Effector memory CD8-positive, alpha-beta T cell (primary cell): Measurements from ENCODE around the gene FARP1.

Source experiments
- ATAC-seq: fragments of 150-1000 bp; cut with Tn5 transposase; replicated peaks from 2 replicates; pipeline ENCODE4 v1.10.0; 2021; ENCODE audit warnings: mild to moderate bottlenecking, moderate library complexity
- DNase-seq, 3 experiments: peaks; one replicate each; pipeline ENCODE4 v3.0.0; 2021
- H3K27ac Mint-ChIP-seq, 2 donors: one replicate each; pipeline ENCODE4 v1.8.0; 2022; ENCODE audit warnings: mild to moderate bottlenecking in 2 of 2, mixed read lengths in 2 of 2, moderate library complexity in 2 of 2
- H3K27me3 Mint-ChIP-seq, 2 donors: one replicate each; pipeline ENCODE4 v1.8.0; 2022; ENCODE audit warnings: mixed read lengths in 2 of 2
- H3K36me3 Mint-ChIP-seq: one replicate; pipeline ENCODE4 v1.8.0; 2022; ENCODE audit warnings: mild to moderate bottlenecking, moderate library complexity, mixed read lengths; ENCODE audit not compliant: insufficient read depth
- H3K4me1 Mint-ChIP-seq, 2 donors: one replicate each; pipeline ENCODE4 v1.8.0; 2022; ENCODE audit warnings: low read depth in 2 of 2, mixed read lengths in 2 of 2
- H3K4me3 Mint-ChIP-seq, 2 donors: one replicate each; pipeline ENCODE4 v1.8.0; 2022; ENCODE audit warnings: mild to moderate bottlenecking in 2 of 2, mixed read lengths in 2 of 2, moderate library complexity in 2 of 2
- H3K9me3 Mint-ChIP-seq, 2 donors: one replicate each; pipeline ENCODE4 v1.8.0; 2022; ENCODE audit warnings: mixed read lengths in 2 of 2

The FARP1 gene

DNA sequence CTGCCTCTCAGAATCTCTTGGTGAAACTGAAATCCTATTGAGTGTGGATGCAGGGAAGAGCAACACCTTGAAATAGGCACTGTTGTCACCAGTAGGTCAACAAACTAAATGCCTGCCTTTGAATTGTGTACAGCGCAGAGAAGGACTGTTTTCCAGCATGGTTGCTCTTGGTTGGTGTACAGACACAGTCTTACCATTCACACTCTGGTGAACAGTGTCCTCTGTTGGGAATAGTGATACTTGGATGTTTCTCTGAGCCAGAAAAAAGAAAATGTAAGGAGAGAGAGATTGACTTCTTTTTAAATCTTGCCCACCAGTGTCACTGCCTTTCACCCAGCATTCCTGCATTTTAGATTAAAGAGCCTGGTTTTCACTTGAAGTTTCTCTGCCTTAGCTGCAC is 254.3 kb downstream of the FARP1 start:
- Mint-ChIP-seq H3K4me3 (no peak overlapping the region), H3K9me3 (no peaks in the 10 kb centered on the region), H3K27me3 (peaks cover 47 to 62% of the 10 kb centered on the region in 2 donors), H3K36me3 (no peaks in the 10 kb centered on the region), H3K27ac (no peak overlapping the region), H3K4me1 (no peaks in the 10 kb centered on the region)
- DNase-seq (no peak), ATAC-seq (no peak)

DNA sequence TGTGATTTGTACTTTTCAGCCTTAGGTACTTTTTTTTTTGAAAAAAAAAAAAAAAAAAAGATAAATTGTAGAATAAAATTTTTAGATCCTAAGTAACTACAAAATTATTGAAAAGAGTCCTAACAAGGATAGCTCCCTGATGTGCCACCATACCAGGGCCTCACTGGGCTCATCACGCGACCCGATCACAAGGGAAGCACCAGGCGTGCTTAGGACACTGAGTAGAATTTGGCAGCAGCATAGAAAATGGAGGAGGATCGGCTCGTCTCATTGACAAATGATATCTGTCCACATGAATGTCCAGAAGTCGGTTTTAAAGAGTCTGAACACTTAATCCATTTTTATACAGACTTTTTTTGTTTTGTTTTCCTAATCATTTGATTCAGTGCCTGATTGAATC is 255.0 kb downstream of the FARP1 start:
- Mint-ChIP-seq H3K9me3 (no peaks in the 10 kb centered on the region), H3K27me3 (peaks cover 43 to 60% of the 10 kb centered on the region in 2 donors), H3K4me1 (no peaks in the 10 kb centered on the region), H3K36me3 (no peaks in the 10 kb centered on the region), H3K27ac (no peak overlapping the region), H3K4me3 (no peak overlapping the region)
- ATAC-seq, result no peak
- DNase-seq, result no peak

DNA sequence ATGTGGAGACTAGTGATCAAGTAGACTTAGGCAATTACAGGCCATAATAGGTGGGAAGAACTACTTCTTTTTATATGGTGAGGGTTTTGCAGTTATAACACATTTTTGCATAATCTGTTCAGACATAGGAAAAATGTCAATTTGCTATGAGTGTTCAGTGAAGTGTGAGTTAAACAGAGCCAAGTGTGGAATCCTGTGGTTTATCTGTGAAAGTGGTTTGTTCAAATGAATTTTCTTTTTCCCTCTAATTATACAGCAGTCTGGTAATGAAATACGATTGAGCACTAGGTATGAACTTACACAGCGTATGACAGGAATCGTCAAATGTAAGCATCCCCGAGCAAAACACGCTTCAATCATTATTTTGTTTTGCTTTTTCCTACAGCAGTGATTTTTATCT is 255.7 kb downstream of the FARP1 start:
- no peaks in the 10 kb centered on the region for H3K4me1 Mint-ChIP-seq
- no peak overlapping the region for H3K4me3 Mint-ChIP-seq

DNA sequence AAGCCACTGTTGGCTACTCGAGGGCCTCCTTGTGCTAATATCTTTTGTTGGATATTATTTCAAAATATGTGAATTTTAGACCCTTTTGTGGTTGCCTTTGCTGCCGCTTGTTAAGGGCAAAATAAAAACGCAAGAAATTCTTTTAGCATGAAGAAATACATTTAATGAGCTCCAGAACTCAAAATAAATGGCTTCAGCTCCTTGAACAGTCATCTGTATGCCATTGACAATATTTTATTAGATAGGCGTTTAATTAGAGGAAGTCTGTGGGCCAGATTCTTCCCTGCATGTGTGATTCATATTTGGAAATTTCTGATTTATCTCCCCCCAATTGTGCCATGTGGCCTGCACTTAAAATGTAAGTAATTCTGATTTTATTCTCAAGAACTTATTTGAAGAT is 256.9 kb downstream of the FARP1 start:
- Mint-ChIP-seq H3K4me1 (no peaks in the 10 kb centered on the region), H3K27ac (no peak overlapping the region), H3K9me3 (no peaks in the 10 kb centered on the region), H3K36me3 (no peaks in the 10 kb centered on the region), H3K27me3 (peaks cover 42 to 63% of the 10 kb centered on the region in 2 donors), H3K4me3 (no peak overlapping the region)
- DNase-seq (no peak), ATAC-seq (no peak)

More for the DNA sequence above, 255.7 kb downstream of the FARP1 start:
- DNase-seq (no peak), ATAC-seq (no peak)
- peaks cover 41 to 64% of the 10 kb centered on the region in 2 donors for H3K27me3 Mint-ChIP-seq
- no peaks in the 10 kb centered on the region for H3K9me3 Mint-ChIP-seq
- no peaks in the 10 kb centered on the region for H3K36me3 Mint-ChIP-seq
- H3K27ac Mint-ChIP-seq, result no peak overlapping the region

DNA sequence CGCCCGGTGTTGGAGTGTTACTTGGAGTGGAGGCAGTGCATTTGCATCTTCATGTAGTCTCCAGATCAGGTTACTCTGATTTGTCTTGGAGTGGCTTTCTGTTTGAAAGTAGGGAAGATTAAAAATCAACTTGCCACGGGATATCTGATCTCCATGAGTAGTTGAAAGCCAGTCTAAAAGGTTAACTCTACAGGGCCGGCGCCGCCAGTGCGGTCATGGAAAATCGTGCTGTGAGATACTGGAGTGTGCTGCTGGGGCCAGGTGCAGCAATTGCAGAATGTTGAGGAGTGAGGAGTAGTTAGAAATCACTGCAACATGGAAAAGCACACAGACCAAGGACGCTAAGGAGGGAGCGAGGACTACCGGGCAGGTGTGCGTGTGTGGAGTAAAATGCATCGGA is 259.0 kb downstream of the FARP1 start:
- peaks cover 41 to 56% of the 10 kb centered on the region in 2 donors for H3K27me3 Mint-ChIP-seq
- H3K4me1 Mint-ChIP-seq, result no peaks in the 10 kb centered on the region
- no peak for ATAC-seq
- H3K36me3 Mint-ChIP-seq, result no peaks in the 10 kb centered on the region
- H3K27ac Mint-ChIP-seq, result no peak overlapping the region
- H3K9me3 Mint-ChIP-seq, result no peaks in the 10 kb centered on the region
- DNase-seq, result no peak
- H3K4me3 Mint-ChIP-seq, result no peak overlapping the region

DNA sequence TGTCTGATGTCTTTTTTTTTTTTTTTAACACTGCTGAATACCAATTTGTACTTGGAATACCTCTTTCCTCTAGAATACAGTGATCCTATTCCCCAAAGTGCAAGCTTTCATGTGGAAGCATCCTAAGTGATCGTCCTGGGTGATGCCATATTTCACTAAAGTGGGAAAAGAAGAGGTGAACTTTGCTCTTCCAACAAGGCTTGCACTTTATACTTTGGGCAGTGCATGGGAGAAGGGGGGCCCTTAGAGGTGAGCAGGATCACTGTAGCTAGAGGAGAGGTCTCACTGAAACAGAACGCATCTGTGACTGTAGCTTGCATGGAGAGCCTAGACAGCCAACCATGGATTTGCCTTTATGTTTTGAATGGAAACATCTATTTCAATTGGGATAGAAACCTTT is 260.2 kb downstream of the FARP1 start:
- H3K36me3 Mint-ChIP-seq, result no peaks in the 10 kb centered on the region
- DNase-seq, result no peak
- no peak overlapping the region for H3K27ac Mint-ChIP-seq
- no peaks in the 10 kb centered on the region for H3K9me3 Mint-ChIP-seq
- H3K4me1 Mint-ChIP-seq, result no peaks in the 10 kb centered on the region
- H3K27me3 Mint-ChIP-seq, result peaks cover 36 to 56% of the 10 kb centered on the region in 2 donors
- ATAC-seq, result no peak
- no peak overlapping the region for H3K4me3 Mint-ChIP-seq

DNA sequence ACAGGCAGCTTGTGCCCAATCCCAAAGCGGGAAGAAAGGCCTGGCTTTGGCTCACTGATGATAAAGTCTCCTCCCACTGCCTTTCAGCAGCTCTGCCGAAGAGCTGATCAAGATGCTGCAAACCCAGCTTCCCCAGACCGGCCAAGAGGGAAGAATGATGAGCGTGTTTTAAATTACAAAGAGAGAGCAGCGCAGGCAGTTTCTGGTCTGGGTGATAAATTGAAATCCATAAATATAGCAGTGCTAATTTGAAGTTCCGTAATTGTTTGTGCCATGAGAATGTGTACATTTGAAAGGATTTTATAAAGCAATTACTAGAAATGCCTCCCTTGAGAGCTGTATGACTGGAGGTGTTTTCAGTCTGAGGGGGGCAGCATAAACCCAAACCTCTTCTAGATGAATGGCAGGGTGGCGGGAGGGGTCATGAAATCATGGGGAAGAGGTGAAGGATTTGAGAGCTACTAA is 262.2 kb downstream of the FARP1 start:
- no peaks in the 10 kb centered on the region for H3K36me3 Mint-ChIP-seq
- ATAC-seq (no peak), DNase-seq (no peak)
- no peaks in the 10 kb centered on the region for H3K4me1 Mint-ChIP-seq
- H3K27me3 Mint-ChIP-seq, result peaks cover 32 to 57% of the 10 kb centered on the region in 2 donors
- no peaks in the 10 kb centered on the region for H3K9me3 Mint-ChIP-seq
- no peak overlapping the region for H3K4me3 Mint-ChIP-seq
- no peak overlapping the region for H3K27ac Mint-ChIP-seq

DNA sequence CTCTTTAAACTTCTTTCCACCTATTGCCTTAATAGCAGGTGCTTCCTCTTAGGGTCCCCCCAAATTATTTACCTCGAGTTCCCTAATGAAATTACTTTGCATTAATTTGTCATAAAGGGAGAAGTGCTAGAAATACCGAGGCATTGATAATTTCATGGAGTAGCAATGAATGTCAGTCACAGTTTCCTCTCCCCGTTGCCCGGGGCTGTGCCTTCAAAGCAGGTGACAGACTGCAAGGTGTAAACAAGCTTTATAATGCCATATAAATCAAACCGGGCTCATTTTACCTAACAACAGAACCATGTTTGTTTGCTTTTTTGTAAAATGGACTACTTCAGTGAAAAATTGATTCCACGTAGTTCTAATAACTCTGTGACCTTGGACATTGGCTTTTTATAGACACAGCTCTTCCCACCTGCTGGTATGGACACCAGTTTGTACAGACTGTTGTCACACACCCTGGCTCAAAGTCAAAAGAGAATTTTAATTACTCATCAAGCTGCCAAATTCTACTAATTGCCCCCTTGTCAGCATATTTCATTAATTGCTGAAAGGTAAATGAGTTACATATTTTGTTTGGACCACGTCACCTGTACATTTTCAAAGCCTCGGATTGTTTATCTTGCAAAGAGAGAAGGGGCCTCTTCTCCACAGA is 262.9 kb downstream of the FARP1 start:
- H3K4me3 Mint-ChIP-seq, result no peak overlapping the region
- H3K36me3 Mint-ChIP-seq, result no peaks in the 10 kb centered on the region
- no peak overlapping the region for H3K27ac Mint-ChIP-seq
- H3K9me3 Mint-ChIP-seq, result no peaks in the 10 kb centered on the region
- ATAC-seq, result no peak
- peaks cover 34 to 64% of the 10 kb centered on the region in 2 donors for H3K27me3 Mint-ChIP-seq
- no peak for DNase-seq
- no peaks in the 10 kb centered on the region for H3K4me1 Mint-ChIP-seq

DNA sequence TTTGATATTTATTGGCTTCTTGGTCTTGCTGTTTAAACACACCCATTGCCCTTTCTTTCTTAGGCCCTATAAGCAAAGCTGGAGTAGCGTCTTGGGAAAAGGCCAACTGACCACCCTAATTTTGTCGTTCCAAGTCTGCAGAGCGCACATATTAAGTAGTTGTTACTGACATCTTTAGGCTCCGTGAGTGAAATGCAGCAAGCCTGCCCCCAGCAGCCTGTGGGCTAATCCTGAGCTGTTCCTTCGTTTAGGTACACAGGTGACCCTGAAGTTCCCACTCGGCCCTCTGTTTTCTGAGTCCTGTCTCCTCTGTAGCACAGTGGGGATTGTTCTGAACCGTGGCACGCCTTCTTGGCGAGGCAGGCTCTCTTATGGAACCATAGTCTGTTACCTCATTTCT is 263.5 kb downstream of the FARP1 start:
- no peak overlapping the region for H3K27ac Mint-ChIP-seq
- ATAC-seq, result no peak
- no peaks in the 10 kb centered on the region for H3K36me3 Mint-ChIP-seq
- no peak for DNase-seq
- no peaks in the 10 kb centered on the region for H3K9me3 Mint-ChIP-seq
- H3K27me3 Mint-ChIP-seq, result peaks cover 39 to 68% of the 10 kb centered on the region in 2 donors
- H3K4me1 Mint-ChIP-seq, result no peaks in the 10 kb centered on the region
- H3K4me3 Mint-ChIP-seq, result no peak overlapping the region

DNA sequence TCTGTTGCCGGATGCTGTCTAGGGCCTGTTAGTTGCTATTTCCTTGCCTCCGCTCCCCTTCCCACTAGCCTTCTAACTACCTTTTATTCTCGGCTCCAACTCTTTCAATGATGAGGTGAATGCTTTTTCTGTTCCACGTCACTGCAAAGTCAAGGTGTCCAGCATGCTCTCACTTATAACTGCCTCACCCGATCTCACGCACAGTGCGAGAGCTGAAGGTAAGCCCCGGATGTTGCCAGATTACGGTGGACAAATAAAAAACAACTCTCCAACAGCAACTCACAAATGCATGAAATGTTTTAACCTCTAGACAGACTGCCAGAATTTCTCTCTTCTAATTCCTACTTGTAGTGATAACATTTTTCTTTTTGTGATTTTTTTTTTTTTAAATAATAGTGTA is 264.1 kb downstream of the FARP1 start:
- H3K27me3 Mint-ChIP-seq, result peaks cover 42 to 68% of the 10 kb centered on the region in 2 donors
- no peaks in the 10 kb centered on the region for H3K36me3 Mint-ChIP-seq
- no peaks in the 10 kb centered on the region for H3K9me3 Mint-ChIP-seq
- no peak for ATAC-seq
- H3K4me1 Mint-ChIP-seq, result no peaks in the 10 kb centered on the region
- no peak overlapping the region for H3K27ac Mint-ChIP-seq
- H3K4me3 Mint-ChIP-seq, result no peak overlapping the region
- no peak for DNase-seq

DNA sequence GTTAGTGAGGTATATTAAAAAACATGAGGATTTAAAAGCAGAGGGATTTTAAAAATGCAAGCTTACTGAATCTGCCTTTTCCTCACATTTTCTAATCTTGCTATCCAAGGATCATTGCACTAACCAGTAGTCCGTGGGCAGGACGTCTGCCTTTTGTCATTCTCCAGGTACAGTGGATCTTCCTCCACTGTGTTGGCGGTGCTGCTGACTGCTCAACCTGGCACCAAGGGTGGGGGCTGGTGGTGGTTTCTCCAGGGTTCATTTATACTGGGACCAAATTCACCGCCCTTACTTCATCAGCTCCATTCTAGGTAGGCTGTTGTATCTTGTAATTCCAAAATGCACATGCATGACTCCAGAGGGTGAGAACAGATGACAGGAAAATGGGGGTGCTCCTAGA is 264.7 kb downstream of the FARP1 start:
- Mint-ChIP-seq H3K4me3 (no peak overlapping the region), H3K27ac (no peak overlapping the region), H3K9me3 (no peaks in the 10 kb centered on the region), H3K27me3 (peaks cover 45 to 70% of the 10 kb centered on the region in 2 donors), H3K4me1 (no peaks in the 10 kb centered on the region), H3K36me3 (no peaks in the 10 kb centered on the region)
- ATAC-seq, result no peak
- DNase-seq, result no peak

DNA sequence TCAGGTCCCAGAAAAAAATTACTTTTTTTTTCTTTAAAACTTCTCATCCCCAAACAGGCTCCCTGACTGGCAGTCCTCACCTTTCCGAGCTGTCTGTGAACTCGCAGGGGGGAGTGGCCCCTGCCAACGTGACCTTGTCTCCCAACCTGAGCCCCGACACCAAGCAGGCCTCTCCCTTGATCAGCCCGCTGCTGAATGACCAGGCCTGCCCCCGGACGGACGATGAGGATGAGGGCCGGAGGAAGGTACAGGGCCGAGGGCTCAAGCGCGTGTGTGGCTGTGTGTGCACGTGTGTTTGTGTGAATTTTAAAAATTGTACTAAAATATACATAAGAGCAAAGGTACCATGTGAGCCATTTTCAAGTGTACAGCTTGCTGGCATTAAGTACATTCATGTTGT is 266.4 kb downstream of the FARP1 start:
- ATAC-seq (no peak), DNase-seq (no peak)
- Mint-ChIP-seq H3K27me3 (peaks cover 56 to 78% of the 10 kb centered on the region in 2 donors), H3K4me1 (no peaks in the 10 kb centered on the region), H3K27ac (no peak overlapping the region), H3K9me3 (no peaks in the 10 kb centered on the region), H3K36me3 (no peaks in the 10 kb centered on the region), H3K4me3 (no peak overlapping the region)

DNA sequence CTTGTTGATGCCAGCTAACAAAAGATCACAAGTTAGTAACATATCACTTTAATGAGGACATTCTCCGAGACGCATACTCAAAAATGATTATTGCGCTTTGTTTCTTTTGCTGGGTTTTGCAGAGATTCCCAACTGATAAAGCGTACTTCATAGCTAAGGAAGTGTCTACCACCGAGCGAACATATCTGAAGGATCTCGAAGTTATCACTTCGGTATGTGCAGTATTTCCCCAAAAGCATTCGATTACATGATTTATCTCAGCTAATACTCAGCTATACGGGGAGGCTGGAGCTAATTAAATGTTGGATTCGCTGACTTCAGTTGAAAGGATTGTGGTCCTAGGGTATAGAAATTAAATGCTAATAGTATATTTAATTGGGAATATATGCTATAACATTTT is 267.7 kb downstream of the FARP1 start:
- H3K9me3 Mint-ChIP-seq, result no peaks in the 10 kb centered on the region
- no peaks in the 10 kb centered on the region for H3K4me1 Mint-ChIP-seq
- no peak overlapping the region for H3K4me3 Mint-ChIP-seq
- ATAC-seq, result no peak
- no peaks in the 10 kb centered on the region for H3K36me3 Mint-ChIP-seq
- H3K27ac Mint-ChIP-seq, result no peak overlapping the region
- peaks cover 63 to 90% of the 10 kb centered on the region in 2 donors for H3K27me3 Mint-ChIP-seq
- no peak for DNase-seq

DNA sequence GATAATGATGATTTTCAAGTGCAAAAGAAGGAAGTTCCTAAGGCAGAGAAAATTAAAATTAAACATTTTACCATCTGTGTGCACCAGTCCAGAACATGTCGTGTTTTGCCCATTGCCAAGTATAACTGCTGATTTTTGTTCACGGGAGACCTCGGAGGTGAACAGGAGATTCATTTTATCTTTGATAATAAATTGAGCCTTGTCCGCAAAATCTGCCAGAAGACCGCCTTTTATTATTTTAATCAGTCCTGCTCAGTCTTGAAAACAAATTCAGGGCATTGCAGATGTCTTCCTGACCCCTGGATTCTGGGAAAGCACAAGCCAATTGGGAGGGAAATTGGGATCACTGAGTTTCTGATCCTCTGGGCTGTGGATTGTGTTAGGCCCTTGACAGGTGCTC is 268.1 kb downstream of the FARP1 start:
- Mint-ChIP-seq H3K36me3 (no peaks in the 10 kb centered on the region), H3K27me3 (peaks cover 64 to 89% of the 10 kb centered on the region in 2 donors), H3K27ac (no peak overlapping the region), H3K9me3 (no peaks in the 10 kb centered on the region), H3K4me3 (no peak overlapping the region), H3K4me1 (no peaks in the 10 kb centered on the region)
- DNase-seq, result no peak
- ATAC-seq, result no peak
